ENCODE data around the gene FNDC3B.

FNDC3B gene

GRCh38 chr3:172260381-172260780, 221.0 kb downstream of the FNDC3B start:
- no peak for DNase-seq (ENCODE audit: low read depth in 2 of 2)

DNA sequence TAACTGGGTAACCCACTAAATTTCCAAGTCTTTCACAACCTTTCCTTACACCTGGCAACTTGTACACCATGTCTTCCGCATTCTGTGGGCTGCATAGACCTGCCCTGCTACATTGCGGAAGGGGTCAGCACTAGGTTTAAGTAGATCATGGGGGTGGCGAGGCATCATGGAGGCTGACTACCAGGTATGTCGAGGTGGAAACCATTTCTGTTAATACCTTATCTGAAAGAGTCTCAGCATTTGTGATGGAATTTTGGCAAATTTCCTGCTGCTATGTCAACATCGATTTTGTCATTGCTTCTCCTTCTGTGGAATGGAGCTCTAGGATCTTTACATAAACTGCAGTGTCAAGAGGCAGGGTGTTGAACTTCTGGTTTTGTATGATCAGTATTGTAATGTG, 221.7 kb downstream of the FNDC3B start:
- no peak for DNase-seq (ENCODE audit: low read depth in 2 of 2)

- no peak for DNase-seq (ENCODE audit: low read depth in 2 of 2)
These were observed 223.7 kb downstream of the FNDC3B start for GRCh38 chr3:172262991-172263608.

GRCh38 chr3:172263781-172264486, 224.6 kb downstream of the FNDC3B start:
- no peak for DNase-seq (ENCODE audit: low read depth in 2 of 2)

- DNase-seq (ENCODE audit: low read depth in 2 of 2), result no peak
These were observed 226.7 kb downstream of the FNDC3B start for GRCh38 chr3:172266103-172266502.

- no peak for DNase-seq (ENCODE audit: low read depth in 2 of 2)
These were observed 229.0 kb downstream of the FNDC3B start for GRCh38 chr3:172268425-172268824.

- no peak for DNase-seq (ENCODE audit: low read depth in 2 of 2)
These were observed 229.5 kb downstream of the FNDC3B start for GRCh38 chr3:172268868-172269267.

GRCh38 chr3:172270557-172271166, 231.3 kb downstream of the FNDC3B start:
- DNase-seq (ENCODE audit: low read depth in 2 of 2), result no peak

- DNase-seq (ENCODE audit: low read depth in 2 of 2), result no peak
These were observed 232.1 kb downstream of the FNDC3B start for GRCh38 chr3:172271386-172271976.

DNA sequence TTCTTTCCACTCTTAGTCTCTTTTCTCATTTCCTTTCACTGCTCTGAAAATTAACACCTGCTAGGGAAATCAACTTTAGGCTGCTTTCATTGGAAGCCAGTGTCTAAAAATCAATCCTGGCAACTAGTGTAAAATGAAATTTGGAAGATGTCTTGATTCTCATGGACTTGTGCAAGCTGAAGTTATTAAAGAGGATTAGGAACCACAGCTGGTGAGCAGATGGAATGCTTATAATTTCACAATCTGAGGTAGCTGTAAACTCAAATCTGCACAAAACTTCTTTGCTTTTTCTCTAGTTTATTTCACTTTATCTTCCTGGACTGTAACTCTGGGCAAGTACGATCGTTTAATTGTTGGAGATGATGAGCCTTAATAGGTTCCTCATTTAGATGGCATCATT, 233.3 kb downstream of the FNDC3B start:
- DNase-seq (ENCODE audit: low read depth in 2 of 2), result no peak

DNA sequence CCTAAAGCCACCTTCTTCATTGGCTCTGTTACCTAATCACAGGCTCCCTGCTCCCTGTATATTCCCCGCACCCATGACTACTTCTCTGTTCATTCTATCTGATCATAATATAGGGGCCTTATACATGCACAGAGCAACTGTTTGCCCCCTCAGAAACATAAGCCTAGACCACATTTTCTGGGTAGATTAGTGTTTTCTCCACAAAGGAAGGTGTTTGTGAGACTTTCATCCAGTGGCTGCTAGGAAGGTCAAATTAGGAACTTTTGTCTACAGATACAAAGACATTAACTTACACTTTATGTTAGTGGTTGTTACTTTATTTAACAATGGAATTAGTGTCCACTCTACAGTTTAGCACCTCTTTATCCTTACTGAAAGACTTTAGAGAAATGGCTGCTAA, 234.0 kb downstream of the FNDC3B start:
- DNase-seq (ENCODE audit: low read depth in 2 of 2), result no peak

GRCh38 chr3:172274906-172275305, 235.5 kb downstream of the FNDC3B start:
- DNase-seq (ENCODE audit: low read depth in 2 of 2), result no peak

- no peak for DNase-seq (ENCODE audit: low read depth in 2 of 2)
These were observed 236.2 kb downstream of the FNDC3B start for GRCh38 chr3:172275586-172275985.

GRCh38 chr3:172276103-172276502, 236.7 kb downstream of the FNDC3B start:
- no peak for DNase-seq (ENCODE audit: low read depth in 2 of 2)

GRCh38 chr3:172277151-172277652, 237.8 kb downstream of the FNDC3B start:
- DNase-seq (ENCODE audit: low read depth in 2 of 2), result no peak

DNA sequence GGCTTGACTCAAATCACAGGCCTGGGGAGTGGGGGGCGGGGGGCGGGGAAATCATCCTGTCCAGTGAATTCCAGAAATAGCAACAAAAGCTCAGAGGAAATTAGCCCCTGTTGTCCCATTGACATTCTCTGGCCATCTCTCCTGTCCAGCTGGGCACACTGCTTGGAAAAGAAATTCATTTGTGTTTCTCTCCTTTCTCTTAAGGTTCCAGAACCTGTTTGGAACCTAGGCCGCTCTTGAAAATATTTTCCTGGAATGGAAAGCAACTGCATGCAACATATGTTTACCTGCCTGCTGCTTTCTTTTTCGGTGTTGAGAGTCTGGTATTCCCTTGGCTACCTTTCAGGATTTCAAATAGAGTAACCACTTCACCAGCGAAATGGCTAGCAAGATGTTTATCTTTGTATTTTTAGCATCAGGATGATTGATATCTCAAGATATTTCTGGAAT, 239.8 kb downstream of the FNDC3B start:
- DNase-seq (ENCODE audit: low read depth in 2 of 2), result no peak

GRCh38 chr3:172279974-172280373, 240.6 kb downstream of the FNDC3B start:
- no peak for DNase-seq (ENCODE audit: low read depth in 2 of 2)

DNA sequence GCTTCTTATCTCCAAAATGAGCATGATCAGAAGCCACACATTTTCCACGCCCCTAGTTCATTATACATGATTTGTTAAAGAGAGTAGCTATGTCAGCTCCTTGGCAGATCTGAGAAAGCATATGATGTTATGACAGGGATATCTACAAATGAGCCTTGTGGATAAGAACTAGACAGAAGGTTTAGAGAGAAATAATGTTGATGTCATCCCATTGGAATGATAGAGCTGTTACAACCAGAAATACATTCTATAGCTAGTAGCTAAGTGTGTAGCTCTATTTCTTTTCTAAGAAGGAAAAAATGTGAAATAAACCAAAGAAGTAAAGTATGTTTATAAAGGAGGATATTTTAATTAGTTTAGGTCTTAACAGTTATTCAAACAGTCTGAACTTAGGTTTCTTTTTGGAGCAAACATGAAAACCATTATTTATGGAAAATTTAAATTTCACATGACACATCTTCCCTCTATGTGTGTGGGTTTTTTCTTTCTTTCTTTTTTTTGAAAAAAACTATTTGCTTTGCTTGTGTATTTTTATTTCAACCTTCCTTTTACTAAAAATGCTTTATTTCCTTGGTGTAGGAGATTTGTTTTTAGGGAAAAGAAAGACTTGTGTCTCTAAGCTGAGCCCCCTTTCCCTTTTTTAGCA, 241.2 kb downstream of the FNDC3B start:
- no peak for DNase-seq (ENCODE audit: low read depth in 2 of 2)

- DNase-seq (ENCODE audit: low read depth in 2 of 2), result no peak
These were observed 242.5 kb downstream of the FNDC3B start for GRCh38 chr3:172281884-172282283.

DNA sequence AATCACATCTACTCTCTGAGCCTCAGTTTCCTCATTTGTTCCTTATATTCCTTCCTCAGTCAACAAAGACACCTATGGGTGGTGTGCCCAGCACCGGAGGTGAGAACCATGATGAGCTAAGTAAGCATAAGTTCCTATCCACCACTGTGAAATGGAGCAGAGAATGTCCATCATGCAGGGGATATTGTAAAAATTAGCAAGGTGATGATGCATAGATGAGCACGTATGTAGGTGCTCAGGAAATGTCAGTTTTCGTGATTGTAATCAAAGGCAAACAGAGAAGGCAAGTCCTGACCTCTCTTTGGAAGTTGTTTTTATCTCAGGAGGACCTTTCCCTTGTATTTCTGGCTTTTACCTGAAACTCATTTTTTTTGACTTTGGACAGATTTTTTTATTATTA, 243.5 kb downstream of the FNDC3B start:
- DNase-seq (ENCODE audit: low read depth in 2 of 2), result no peak

DNA sequence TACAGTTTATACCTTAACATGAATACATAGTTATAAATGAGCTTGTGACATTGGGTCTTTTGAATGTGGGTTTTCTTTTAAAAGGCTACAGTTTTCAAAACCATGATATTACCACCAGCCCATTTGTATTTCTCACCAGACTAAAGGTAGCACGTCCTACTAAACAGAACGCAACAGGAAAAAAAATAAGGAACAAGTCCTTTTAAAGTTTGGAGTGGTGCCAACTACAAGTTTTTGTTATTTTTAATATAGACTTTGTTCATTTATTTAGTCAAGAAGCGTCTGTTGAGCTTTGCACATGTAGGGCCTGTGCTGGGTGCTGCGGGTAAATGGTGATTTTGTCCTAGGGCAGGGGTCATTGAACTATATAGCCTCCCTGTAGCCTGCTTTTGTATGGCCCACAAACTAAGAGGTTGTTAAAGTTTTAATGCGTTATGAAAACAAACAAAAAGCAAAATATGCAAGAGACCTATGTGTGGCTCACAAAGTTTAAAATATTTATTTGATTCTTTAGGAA, 244.5 kb downstream of the FNDC3B start:
- no peak for DNase-seq (ENCODE audit: low read depth in 2 of 2)

DNA sequence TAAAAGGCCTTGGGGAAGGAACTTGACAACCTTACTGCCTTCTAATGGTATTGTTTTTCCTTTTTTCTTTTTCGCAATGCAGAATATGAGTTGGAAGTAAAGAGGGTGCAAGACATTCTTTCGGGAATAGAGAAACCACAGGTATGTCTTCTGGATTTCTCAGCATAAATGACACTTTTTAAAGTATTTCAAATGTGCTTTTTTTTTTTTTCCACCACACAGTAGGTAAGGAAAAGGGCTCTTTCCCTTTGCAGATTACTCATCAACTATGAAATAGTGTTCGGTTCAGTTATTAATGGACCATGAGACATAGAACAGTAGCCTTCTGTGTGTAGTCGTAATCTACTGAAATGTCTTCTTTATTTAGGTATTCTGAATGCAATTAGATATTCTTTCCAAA, 246.5 kb downstream of the FNDC3B start:
- DNase-seq (ENCODE audit: low read depth in 2 of 2), result no peak

Data from stimulated activated CD8-positive, alpha-beta memory T cell treated with anti-CD3 and anti-CD28 coated beads, Interleukin-2, amount 100 ng/mL, for 1 hour (primary cell).